K562 (cell line): Measurements from ENCODE around the gene GHR. TPM values are rescaled to one million over a fixed set of nuclear protein-coding genes. Genes with fewer than 3 reads are reported as not detected.

Experiments used
- ATAC-seq: fragments of 200-7000 bp; cut with Tn5 transposase; 3 replicates; pipeline ENCODE4 v1.9.1; 2020; ENCODE audit warnings: moderate library complexity
- BruUV-seq: library from RNA; stranded (reverse); fragments of 400-500 nt; replicated peaks from 2 replicates; lab custom pipeline; 2021; lab: Mats Ljungman, UMichigan
- CTCF ChIA-PET: fragments of 300-600 bp; formaldehyde crosslinking; extraction: SDS; loops from one replicate; lab custom pipeline; 2021; ENCODE audit warnings: low intra/inter-chr PET ratio; lab: Yijun Ruan, JAX
- POLR2A ChIA-PET: fragments of 300-600, 350-650 bp; sonication (Branson Sonifier 250); formaldehyde crosslinking; extraction: SDS; loops from one replicate; lab custom pipeline; 2021; ENCODE audit warnings: antibody characterized with exemption, inconsistent platforms; lab: Yijun Ruan, JAX
- DNase-seq, 4 experiments: peaks; one replicate each; pipeline versions ENCODE4 v3.0.0 to v3.0.0-alpha.2; 2011 to 2018; ENCODE audit warnings: low spot score in 3 of 4, mixed read lengths in 3 of 4; ENCODE audit errors: extremely low read depth in 1 of 4
- FAIRE-seq: peaks from 2 replicates; lab custom pipeline; 2011; peaks lifted over from hg19 to GRCh38; lab: Jason Lieb, UNC
- H2AFZ ChIP-seq: 2 replicates; pipeline ENCODE4 v1.6.0; 2011; ENCODE audit warnings: low read depth, low read length, control low read depth, inconsistent platforms
- H3K27ac ChIP-seq: fragments of 200-600 bp; 3 replicates; pipeline ENCODE4 v1.8.0; 2011; ENCODE audit warnings: low read depth, mild to moderate bottlenecking, control low read depth, inconsistent platforms, low read length, moderate library complexity, mixed read lengths; ENCODE audit errors: extremely low read depth
- H3K27me3 ChIP-seq, 2 experiments: fragments of 300-600 bp in 1 of 2; 2 replicates in 1 of 2; 3 replicates in 1 of 2; pipeline versions ENCODE4 v1.6.0 to v1.8.0; 2011; ENCODE audit warnings: inconsistent platforms in 2 of 2, low read length in 2 of 2, mild to moderate bottlenecking in 1 of 2, mixed read lengths in 1 of 2, moderate library complexity in 1 of 2; ENCODE audit not compliant: control insufficient read depth in 2 of 2, insufficient read depth in 2 of 2
- H3K36me3 ChIP-seq: fragments of 300-600 bp; 3 replicates; pipeline ENCODE4 v1.8.0; 2011; ENCODE audit warnings: mild to moderate bottlenecking, low read length, inconsistent platforms; ENCODE audit not compliant: control insufficient read depth, insufficient read depth
- H3K4me1 ChIP-seq, 2 experiments: fragments of 200-600 bp in 1 of 2; replicated peaks in 1 of 2; 2 replicates in 1 of 2; 3 replicates in 1 of 2; pipeline versions ENCODE4 v1.5.1 to v1.8.0; 2011; ENCODE audit warnings: inconsistent platforms in 2 of 2, low read length in 2 of 2, mild to moderate bottlenecking in 1 of 2, mixed read lengths in 1 of 2, moderate library complexity in 1 of 2; ENCODE audit not compliant: control insufficient read depth in 2 of 2, insufficient read depth in 2 of 2
- H3K4me2 ChIP-seq: 2 replicates; pipeline ENCODE4 v1.6.1; 2011; ENCODE audit warnings: low read length, control low read depth, inconsistent platforms, mixed read lengths; ENCODE audit not compliant: insufficient read depth
- H3K4me3 ChIP-seq: fragments of 200-600 bp; sonication (generic), shearing (Covaris generic); 2 replicates; pipeline ENCODE4 v1.5.1; 2016; ENCODE audit warnings: control low read depth, inconsistent platforms
- H3K79me2 ChIP-seq: fragments of 200-600 bp; 3 replicates; pipeline ENCODE4 v1.8.0; 2011; ENCODE audit warnings: low read length, inconsistent platforms; ENCODE audit not compliant: control insufficient read depth, insufficient read depth
- H3K9ac ChIP-seq, 2 experiments: 2 replicates each; pipeline versions ENCODE4 v1.6.0 to v1.6.1; 2011; ENCODE audit warnings: low read depth in 2 of 2, low read length in 2 of 2, control low read depth in 1 of 2, inconsistent platforms in 1 of 2, mild to moderate bottlenecking in 1 of 2, mixed read lengths in 1 of 2; ENCODE audit not compliant: insufficient read depth in 1 of 2
- H3K9me1 ChIP-seq: one replicate; pipeline ENCODE4 v1.6.0; 2011; ENCODE audit warnings: inconsistent platforms, mild to moderate bottlenecking, low read length, moderate library complexity; ENCODE audit not compliant: control insufficient read depth, insufficient read depth
- H3K9me3 ChIP-seq: replicated peaks from 2 replicates; pipeline ENCODE4 v1.5.1; 2011; ENCODE audit warnings: low read depth, low read length, inconsistent platforms; ENCODE audit not compliant: control insufficient read depth, insufficient read depth
- H4K20me1 ChIP-seq: replicated peaks from 2 replicates; pipeline ENCODE4 v1.6.1; 2011; ENCODE audit warnings: low read length, inconsistent platforms, mixed read lengths; ENCODE audit not compliant: control insufficient read depth, insufficient read depth
- AFF4 ChIP-seq: sonication (generic); formaldehyde crosslinking; IDR thresholded peaks from 2 replicates; pipeline ENCODE4 v1.8.0; 2023; ENCODE audit warnings: mild to moderate bottlenecking, missing genetic modification reagents
- KHSRP ChIP-seq: fragments of 450-650 bp; IDR thresholded peaks from 2 replicates; pipeline ENCODE4 v1.6.1; 2017
- MEIS2 ChIP-seq: fragments of 450-650 bp; IDR thresholded peaks from 2 replicates; pipeline ENCODE4 v1.6.1; 2014; ENCODE audit warnings: mild to moderate bottlenecking; ENCODE audit not compliant: partially characterized antibody
- NCOA6 ChIP-seq: fragments of 450-650 bp; IDR thresholded peaks from 2 replicates; pipeline ENCODE4 v1.6.1; 2017; ENCODE audit warnings: mild to moderate bottlenecking
- NR2C2 ChIP-seq, 2 experiments: fragments of 200-800 bp in 1 of 2; sonication (Bioruptor generic) in 1 of 2; sonication (generic) in 1 of 2; formaldehyde crosslinking in 1 of 2; IDR thresholded peaks; 2 replicates each; pipeline versions ENCODE4 v1.6.1 to v1.8.0; 2016 to 2022; ENCODE audit warnings: mild to moderate bottlenecking in 1 of 2, missing compliant biosample characterization in 1 of 2, missing genetic modification characterization in 1 of 2, missing genetic modification reagents in 1 of 2
- WGBS: fragments of 100-300 bp; shearing (Covaris generic); methylation state at CpG from one replicate; pipeline ENCODE4 v1.1.6; 2016; ENCODE audit warnings: low coverage, mixed read lengths; ENCODE audit not compliant: insufficient coverage; ENCODE audit errors: missing lambda C conversion rate; 5-methylcytosine and 5-hydroxymethylcytosine counted together
- in situ Hi-C: fragments of 300-500 bp; cut with MboI; formaldehyde crosslinking; loops from 4 replicates; pipeline ENCODE4 v1.15.0; 2018; ENCODE audit warnings: inconsistent platforms, mixed read lengths
- intact Hi-C: fragments of 100-400 bp; cut with micrococcal nuclease; formaldehyde crosslinking; loops from 2 replicates; pipeline ENCODE4 v1.14.2; 2022
- polyA plus RNA-seq, 8 experiments: library from polyadenylated mRNA; depleted of rRNA in 4 of 8; stranded (reverse) in 5 of 8; unstranded in 3 of 8; fragments of >200 nt; fragmentation: Nextera tagmentation in 2 of 8; fragmentation: Illumina TruSeq in 1 of 8; extraction: Ambion mirVana in 2 of 8; extraction: Trizol in 1 of 8; gene quantifications; 2 replicates each; pipeline versions ENCODE4 v1.2.1 to v1.2.3, GENCODE V29; 2011 to 2014; ENCODE audit warnings: inconsistent platforms in 1 of 8, missing spikeins in 1 of 8
- total RNA-seq, 7 experiments: library from RNA; depleted of rRNA in 6 of 7; stranded (reverse); fragments of >200 nt in 6 of 7; fragmentation: Illumina TruSeq in 2 of 7; extraction: Trizol in 2 of 7; gene quantifications; 2 replicates each; pipeline versions ENCODE4 v1.2.1 to v1.2.3, GENCODE V29; 2011 to 2021; ENCODE audit warnings: low replicate concordance in 1 of 7

Gene GHR
- total and polyA plus RNA-seq, 9 of the 15 experiments (the other 6 are each of a cell fraction or from before 2014, with no cell fraction given) = 0.01 to 0.13 (median 0.07) TPM; not detected in 5

- FAIRE-seq (no peak), ATAC-seq (no peak)
- H3K27me3 ChIP-seq = peaks cover 0 to 7% of the 10 kb centered on the region in 2 experiments; a peak in 2 of 5 replicates
- in situ Hi-C loops (no loop called here), intact Hi-C loops (no loop called here)
- no peak overlapping the region for H3K4me2 ChIP-seq
- H3K4me1 ChIP-seq = no peaks in the 10 kb centered on the region
- BruUV-seq = no TSS peak
- ChIA-PET CTCF (no interaction called here), POLR2A (no interaction called here)
- H3K36me3 ChIP-seq = no peaks in the 10 kb centered on the region
- H3K9me1 ChIP-seq = no peaks in the 10 kb centered on the region
- H3K27ac ChIP-seq = no peak overlapping the region
- no peak overlapping the region for H3K9ac ChIP-seq
- 0% methylated on average over 3 of the region's 3 CpGs for WGBS
- H3K79me2 ChIP-seq = no peaks in the 10 kb centered on the region
- H2AFZ ChIP-seq = no peak overlapping the region
- H3K4me3 ChIP-seq = no peak overlapping the region
- H4K20me1 ChIP-seq = no peaks in the 10 kb centered on the region
- TF ChIP-seq AFF4 (CRISPR knock-in tag) (no peak), KHSRP (no peak), MEIS2 (peak; percentile 8), NCOA6 (no peak), NR2C2 (CRISPR knock-in tag; IDR thresholded peaks at IDR 0.05) (no peak), NR2C2 (tag; IDR thresholded peaks at IDR 0.05) (0 out of 2 replicates have a peak, but pooled peaks have one; percentile 18)
- TF ChIP-seq, all 486 proteins: peak for 2
- no peak for DNase-seq
- no peaks in the 10 kb centered on the region for H3K9me3 ChIP-seq
Observed at GRCh38 chr5:42715785-42716184, 292.5 kb downstream of the GHR start.
